ENCODE measurements around the gene CASP2.
A peak's percentile ranks its signal among the peaks of the same experiment; 100 is the strongest.
"Not testable (repeated sequence)": the region's sequence is repeated elsewhere in the genome, so short reads cannot be mapped to it uniquely, and the experiment has no call there.

CASP2 gene

DNA sequence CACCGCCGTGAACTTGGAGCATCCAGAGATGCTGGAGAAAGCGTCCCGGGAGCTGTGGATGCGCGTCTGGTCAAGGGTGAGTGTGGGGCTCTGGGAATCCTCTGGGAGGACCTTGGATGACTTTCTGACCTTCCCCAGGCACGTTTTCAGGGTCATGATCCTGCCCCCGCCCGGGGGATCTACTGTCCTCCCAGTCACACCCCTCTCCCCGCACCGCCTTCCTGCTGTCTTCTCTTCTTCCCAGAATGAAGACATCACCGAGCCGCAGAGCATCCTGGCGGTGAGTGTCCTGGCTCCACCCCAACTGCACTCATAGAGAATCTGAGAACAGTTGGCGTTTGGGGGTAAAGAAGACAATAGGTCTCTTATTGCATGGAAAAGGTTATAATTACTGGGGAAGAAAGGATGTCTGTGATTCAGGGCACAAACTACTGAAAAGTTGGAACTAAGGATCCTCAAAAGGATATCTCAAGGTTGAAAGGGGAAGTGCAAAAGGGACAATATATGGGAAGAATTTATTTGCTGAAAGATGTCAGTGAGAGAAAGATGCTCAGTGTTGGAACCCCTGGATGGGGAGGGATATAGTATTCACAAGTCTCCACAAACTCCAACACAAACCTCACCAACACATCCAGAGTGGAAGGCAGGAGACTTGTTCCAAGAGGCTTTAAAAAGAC lies 23.0 kb upstream of the CASP2 start:
- no peak for DNase-seq

DNA sequence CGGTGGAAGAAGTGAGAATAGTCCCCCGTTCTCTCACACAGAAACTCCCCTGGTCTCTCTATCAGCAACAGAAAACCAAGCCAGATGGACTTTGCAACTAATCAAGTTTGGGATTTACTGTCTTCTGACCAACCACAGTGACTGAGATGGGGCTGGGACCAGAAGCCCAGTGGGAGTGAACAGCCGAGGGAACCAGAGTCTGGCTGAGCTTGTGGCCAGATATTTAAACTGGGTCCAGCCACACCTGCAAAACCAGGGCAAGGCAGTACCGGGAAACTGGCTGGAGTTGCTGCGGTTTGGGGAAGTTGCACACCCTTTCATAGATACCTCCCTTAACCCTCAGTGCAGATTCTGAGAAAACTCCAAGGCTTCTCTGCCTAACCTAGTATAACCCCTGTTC lies 18.9 kb upstream of the CASP2 start:
- no peak for DNase-seq

DNA sequence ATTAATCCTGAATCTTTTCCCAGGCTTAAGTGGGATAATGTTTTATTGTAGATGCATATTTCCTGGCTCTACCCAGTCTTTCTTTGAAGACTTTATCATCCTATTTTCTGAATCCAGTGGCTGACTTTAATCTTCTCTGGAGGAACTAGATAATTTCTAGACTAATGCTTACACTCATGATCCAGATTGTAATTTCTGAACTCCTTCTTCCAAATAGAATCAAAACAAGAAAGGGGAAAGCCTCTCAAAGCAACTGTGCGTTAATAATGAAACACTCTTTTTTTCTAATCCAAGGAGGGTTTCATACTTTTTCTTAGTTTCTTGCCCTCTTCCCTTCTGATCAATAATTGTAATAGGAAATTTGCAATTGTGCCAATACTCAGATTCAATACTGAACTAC lies 16.9 kb upstream of the CASP2 start:
- DNase-seq: no peak

DNA sequence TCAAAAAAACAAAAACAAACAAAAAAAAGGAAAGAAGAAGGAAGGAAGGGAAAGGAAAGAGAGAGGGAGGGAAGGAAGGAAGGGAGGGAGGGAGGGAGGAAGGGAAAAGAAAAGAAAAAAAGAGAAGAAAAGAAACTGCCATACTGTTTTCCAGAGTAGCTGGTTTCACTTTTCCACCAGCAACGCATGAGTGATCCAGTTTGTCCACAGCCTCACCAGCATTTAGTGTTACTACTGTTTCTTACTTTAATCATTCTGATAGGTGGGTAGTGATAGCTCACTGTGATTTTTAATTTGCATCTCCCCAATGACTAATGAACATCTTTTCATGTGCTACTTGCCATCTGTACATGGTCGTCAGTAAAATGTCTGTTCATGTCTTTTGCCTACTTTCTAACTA lies 15.3 kb upstream of the CASP2 start:
- DNase-seq: no peak

DNA sequence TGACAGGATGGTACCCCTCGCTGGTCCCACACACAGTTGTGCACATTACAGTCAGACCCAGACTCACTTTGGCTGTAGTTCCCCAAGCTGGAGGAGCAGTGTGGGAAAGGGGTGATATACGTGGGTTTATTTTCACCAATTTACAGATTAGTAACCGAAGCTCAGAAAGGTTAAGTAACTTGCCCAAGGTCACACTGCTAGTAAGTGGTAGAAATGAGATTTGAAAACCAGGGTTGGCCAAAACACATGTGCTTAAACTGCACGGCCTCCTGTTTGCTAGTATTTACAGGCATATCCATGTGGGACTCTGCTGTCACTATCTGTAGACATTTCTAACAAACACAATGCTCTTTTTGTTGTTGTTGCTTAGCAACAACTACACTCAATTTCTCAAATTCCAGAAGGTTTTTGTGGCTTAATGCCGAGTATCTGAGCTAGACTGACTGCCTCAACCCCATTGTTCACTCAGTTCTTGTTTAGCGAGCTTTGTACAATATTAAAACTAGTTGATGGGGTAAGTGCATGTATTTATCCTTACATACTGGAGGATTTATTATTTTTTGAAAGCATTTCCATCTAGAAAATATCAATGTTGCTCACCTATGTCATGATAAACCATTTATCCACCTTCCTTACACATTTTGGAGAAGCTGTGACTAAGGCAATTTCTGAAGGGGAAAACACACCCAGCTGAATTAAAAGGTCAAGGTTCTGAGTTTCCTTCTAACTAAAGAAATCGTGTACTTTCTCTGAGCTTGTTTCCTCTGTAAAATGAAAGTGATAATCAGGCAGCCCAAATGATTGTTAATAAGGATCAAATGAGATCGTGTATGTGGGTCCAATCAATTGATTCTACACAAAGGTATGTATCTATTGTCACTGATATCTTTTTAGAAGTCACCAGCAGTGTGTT lies 8.7 kb upstream of the CASP2 start:
- peak in 1 of 2 donors; percentile 68 for DNase-seq

DNA sequence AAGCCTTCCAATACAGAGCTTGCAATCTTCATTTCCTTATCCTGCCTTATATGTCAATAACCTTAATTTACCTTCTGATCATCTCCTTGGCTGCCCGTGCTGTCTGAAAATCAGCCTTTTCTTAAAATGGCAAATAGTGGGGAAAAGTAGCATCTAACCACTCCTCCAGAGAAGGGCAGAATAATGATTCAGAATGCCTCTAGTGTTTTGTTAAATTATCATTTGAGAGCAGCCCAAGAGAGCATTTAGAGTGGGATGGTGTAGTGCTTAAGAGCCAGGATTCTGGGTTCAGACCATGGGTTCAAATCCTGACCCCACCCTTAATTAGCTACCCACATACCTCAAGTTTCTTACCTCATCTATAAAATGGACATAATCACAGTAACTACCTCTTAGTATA lies 8.0 kb upstream of the CASP2 start:
- DNase-seq: no peak

DNA sequence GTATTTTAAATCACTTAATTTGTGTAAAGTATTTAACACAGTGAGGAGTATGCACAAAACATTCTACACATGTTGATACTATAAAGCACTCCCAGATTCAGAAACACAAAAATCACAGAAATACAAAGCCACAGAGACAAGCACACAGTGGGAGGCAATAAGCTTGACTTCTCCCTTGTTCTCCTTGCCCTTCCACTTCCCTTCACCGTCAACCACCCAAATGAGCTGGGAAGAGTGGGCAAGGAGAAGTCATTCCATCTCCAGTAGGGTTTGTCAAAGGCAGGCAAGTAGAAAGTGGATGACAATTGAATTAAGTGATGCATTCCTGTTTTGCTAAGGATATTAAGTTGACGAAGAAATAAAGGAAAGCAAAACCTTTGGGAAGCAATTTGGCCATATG lies 7.6 kb upstream of the CASP2 start:
- no peak for DNase-seq

DNA sequence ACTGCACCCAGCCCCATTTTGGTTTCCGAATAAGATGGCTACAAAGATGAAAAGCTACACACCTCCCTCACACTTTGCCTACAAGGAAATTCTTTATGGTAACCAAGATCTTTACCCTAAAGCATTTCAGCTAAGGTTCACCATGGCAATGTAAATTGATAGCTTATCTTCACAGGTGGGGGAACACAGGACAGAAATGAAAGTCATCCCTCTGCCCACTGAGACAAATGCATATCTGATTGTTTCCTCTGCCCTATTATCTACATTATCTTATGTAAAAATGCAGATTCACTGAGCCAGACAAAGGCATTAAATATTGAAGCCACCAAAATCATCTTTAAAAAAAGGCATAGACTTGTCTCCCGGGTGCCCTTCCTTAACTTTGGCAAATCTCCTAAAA lies 6.6 kb upstream of the CASP2 start:
- no peak for DNase-seq

DNA sequence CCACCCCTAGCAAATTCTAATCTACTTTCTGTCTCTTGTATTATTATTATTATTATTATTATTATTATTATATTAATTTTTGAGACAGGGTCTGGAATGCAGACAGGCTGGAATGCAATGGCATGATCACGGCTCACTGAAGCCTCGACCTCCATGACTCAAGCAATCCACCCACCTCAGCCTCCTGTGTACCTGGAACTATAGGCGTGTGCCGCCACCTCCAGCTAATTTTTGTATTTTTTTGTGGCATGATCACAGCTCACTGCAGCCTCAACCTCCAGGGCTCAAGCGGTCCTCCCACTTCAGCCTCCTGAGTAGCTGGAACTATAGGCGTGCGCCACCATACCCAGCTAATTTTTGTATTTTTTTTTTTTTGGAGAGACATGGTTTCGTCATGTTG lies 6.0 kb upstream of the CASP2 start:
- no peak for DNase-seq

DNA sequence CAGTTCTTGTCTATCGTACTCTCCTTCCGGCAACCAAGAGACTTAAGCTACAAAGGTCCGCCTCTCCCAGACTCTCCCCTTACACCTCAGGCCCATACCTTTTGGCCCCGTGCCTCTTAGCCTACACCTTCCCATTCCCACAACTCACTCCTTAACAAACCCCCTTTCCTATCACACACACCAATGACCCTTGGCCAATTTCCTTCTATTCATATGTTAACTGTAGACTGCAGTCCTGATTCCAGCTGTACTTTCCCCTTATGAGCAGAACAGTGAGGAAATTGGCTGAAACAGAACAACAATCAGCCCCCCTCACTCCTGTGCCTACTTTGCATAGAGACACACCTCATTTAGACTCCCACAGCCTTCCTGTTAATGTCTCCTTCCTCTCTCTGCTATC lies 4.8 kb upstream of the CASP2 start:
- no peak for DNase-seq

DNA sequence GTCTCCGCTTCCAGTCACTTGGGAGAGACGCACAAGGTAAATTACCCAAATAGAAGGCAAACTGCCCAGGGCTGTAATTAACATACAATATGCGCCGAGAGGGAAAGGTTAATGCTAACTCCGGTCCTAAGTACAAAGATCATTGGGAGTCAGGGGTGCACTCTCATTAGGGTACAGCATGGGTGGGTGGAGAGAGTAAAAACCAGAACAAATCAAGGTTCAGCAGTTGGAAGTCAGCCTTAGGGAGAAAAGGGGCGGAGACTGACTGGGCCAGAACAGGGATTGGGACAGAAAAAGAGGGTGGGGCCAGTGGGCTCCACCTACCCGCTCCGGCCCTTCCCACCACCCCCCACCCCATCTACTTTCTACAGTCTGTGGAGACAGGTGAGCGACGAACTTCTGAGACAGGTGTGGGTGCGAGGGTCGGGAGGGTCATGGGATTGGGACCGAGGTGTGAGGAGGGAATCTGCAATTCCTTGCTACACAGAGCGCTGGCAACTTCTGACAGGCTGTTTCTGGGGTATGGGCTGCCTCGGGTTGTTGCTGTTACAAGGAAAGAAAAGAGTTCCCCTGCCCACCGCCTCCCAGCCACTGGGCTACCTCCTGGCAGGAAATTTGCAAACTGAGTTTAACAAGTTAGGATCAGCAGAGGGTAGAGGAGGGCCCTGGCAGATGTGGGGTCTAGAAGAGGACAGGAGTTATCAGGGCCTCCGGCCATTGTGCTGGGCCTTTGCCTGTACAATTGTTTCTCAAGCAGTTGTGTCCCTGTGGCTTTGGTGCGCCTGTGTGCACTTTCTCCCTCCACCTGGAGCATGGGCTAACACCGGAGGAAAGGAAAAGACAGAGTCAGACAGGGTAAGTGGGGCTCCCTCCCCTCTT lies 3.3 kb upstream of the CASP2 start, which contains the start of gene TMEM139:
Gene TMEM139 (plus strand): TSS at position 368 of the 879 bp plus-strand sequence. CDS start 1,000 bp downstream, outside the sequence.
- DNase-seq: no peak

DNA sequence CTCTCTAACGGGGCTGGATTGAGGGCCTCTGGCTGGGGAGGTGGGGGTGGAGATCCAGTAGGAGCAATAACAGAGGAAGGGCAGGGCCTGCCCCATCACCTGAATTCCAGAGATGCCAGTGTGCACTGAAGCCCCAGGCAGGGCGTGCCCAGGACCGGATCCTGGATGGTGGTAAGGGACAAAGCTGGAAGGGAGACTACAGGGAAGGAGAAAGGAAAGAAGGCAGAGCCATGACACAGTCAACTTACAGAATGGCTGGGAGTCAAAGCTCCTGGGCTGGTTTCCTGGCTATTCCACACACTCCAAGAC lies 2.7 kb upstream of the CASP2 start:
- no peak for DNase-seq

DNA sequence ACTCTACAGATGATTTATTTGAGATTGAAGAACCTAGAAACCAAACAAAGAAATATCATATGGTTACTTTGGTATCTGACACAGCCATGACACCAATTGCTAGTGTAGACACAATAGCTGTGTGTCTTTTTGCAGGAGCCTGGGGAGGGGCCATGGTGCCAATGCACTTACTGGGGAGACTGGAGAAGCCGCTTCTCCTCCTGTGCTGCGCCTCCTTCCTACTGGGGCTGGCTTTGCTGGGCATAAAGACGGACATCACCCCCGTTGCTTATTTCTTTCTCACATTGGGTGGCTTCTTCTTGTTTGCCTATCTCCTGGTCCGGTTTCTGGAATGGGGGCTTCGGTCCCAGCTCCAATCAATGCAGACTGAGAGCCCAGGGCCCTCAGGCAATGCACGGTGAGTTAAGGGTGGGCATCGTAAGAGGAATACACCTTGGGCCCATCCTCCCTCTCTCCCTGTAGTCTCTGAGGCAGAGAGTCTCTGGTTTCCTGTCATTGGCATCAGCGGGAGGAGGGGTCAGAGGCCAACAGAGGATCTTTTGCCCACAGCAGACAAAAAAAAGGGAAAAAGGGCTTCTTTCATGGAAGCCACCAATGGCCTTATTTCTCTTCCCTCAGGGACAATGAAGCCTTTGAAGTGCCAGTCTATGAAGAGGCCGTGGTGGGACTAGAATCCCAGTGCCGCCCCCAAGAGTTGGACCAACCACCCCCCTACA lies 2.2 kb upstream of the CASP2 start:
- DNase-seq: no peak

DNA sequence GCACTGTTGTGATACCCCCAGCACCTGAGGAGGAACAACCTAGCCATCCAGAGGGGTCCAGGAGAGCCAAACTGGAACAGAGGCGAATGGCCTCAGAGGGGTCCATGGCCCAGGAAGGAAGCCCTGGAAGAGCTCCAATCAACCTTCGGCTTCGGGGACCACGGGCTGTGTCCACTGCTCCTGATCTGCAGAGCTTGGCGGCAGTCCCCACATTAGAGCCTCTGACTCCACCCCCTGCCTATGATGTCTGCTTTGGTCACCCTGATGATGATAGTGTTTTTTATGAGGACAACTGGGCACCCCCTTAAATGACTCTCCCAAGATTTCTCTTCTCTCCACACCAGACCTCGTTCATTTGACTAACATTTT lies 1.6 kb upstream of the CASP2 start:
- no peak for DNase-seq

DNA sequence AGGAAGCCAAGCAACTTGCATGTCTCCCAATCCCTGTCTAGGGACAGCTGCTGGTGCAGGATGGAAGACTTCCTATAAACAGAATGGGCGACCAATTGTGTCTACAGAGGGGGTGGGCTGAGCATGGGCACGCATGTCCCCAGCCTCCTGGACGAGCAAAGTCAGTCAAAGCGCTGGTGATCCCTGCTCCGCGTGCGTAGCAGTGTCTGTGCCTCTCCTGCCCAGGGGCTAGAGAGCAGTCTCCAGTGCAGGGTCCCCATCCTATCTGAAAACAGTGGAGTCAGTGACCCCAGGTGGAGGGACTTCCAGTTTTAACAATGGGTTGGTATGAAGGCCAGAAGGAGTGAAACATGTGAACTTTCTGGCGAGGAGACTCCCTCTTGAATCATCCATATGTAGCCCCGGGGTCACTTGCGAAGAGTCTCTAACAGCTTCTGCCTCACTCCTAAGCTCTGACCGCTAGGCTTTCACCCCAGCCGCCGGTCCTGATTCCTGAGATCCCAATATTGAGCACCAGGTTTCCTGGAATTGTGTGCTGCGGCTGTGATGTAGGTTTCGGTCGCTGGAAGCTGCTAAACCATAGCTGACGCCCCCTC lies 714 bp upstream of the CASP2 start:
- no peak for DNase-seq

DNA sequence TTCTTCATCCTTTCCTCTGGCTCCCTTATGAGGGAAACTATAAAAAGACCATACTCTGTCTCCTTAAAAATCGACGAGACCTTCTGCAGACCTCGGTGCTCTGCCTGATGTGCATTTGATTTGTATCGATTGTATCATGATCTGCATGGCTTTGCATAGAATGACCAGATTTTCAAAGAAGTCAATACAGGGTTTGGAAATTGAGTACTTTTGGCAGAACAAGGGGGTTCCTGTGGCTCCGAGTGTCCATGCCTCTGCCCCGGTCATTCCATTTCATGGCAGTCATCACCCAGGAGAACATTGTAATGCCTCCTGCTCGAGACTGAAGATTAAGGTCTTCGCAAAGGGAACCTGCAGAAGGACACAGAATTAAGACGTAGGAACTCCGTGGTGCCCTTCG lies 685 bp downstream of the CASP2 start:
- DNase-seq: no peak

DNA sequence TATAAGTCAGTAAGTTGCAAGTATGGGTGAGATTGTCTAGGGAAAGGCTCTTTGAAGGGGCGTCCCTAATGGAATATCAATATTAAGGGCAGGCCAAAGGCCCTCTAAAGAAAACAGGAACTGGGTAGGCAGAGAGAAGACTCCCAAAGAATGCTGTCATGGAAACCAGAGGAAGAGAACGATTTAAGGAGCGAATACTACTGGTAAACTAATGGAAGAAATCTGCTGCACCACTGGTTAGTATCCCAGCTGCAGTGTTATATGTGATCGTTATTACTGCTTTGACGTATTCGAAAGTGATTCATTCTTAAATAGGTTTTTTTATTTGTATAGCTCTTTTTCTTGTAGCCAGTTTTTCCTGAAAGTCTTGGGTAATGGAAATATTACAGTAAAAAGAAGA lies 1.3 kb downstream of the CASP2 start:
- no peak for DNase-seq

DNA sequence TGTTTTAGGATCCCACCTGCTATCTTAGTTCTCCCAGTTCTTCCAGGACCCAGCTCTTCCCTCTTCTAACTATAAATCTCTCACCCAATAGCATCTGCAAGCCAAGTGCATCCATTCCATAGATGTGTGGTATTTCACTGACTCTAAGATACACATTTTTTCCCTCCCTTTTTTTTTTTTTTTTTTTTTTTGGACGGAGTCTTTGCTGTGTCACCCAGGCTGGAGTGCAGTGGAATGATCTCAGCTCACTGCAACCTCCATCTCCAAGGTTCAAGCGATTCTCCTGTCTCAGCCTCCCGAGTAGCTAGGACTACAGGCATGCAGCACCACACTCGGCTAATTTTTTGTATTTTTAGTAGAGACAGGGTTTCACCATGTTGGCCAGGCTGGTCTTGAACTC lies 1.7 kb downstream of the CASP2 start:
- not testable (repeated sequence) for DNase-seq

DNA sequence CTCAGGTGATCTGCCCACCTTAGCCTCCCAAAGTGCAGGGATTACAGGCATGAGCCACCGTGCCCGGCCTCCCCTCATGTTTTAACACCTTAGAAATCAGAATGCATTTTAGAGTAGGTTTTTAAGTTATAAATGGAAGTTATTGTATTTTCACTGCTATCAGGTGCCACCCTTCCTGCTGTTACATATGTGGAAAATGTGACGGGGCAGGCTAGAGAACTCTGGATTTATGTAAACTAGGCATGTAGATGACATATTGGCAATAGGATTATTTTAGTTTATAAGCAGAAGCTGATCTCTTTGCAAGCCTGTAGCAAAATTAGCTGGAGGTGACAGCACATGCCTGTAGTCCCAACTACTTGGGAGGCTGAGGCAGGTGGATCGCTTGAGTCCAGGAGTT lies 2.1 kb downstream of the CASP2 start:
- no peak for DNase-seq

DNA sequence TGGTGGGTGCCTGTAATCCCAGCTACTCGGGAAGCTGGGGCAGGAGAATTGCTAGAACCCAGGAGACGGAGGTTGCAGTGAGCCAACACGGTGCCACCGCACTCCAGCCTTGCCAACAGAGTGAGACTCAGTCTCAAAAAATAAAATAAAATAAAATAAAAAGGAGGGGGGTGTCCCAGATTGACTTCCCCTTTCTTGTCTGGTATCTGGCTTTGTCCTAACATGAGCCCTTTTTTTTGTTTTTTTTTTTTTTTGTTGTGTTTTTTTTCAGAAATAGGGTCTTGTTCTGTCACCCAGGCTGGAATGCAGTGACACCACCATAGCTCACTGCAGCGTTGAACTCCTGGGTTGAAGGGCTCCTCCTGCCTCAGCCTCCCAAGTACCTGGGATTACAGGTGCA lies 4.7 kb downstream of the CASP2 start:
- DNase-seq: no peak

DNA sequence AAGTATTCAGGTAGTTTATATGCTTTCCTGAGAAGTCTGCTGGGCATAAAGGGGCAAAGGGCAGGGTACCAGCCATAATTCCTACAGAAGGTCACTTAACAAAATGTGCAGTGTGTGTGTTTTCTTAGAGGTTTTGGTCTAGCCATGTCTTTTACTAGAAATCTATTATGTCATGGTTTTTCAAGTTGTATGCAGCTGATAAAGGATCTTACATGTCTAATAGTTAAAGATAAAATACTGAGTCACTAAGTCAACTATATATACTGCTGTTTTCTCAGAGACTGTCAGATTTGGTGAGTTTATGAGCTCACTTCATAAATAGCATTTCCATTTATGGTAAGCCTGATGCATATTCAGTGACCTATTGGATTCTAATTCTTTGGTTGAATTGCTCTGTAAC lies 7.7 kb downstream of the CASP2 start:
- no peak for DNase-seq

DNA sequence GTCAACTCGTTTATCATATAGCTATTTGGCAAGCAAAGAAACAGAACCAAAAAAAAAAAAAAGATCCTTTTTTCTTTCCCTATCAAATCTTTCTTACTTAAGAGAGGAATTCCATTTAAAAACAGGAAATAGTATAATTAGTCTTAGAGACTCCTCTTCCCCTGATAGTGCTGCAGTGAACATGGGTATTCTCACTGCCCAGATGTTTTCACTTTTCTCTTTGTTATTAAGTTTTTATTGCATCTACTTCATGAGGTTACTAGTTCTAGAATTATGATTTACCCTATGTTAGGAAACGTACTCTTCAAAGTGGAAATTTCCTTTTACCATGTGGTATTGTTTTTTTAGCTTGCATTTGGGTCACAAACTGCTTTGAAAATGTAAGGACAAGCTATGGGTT lies 8.5 kb downstream of the CASP2 start:
- no peak for DNase-seq

DNA sequence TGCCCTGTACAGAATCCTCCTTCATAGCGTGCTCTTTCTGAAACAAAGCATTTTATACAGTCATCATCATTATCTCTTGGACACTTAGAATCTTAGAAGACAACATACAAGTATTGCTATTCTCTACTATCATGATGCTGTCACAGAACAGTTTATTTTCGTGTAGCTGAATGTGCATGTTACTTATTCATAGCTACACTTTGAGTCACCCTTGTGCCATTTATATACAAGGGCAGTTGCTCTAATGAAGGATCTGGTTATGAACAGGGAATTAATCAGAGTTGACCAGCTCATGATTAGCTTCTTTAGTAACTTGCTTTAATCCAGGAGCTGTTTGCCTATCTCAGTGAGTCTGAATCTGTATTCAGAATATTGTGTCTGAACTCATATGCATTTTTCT lies 11.2 kb downstream of the CASP2 start:
- DNase-seq: no peak

Measured in CD4-positive, alpha-beta T cell treated with Interferon alpha-2 for 1 hour (primary cell).